Upper lobe of right lung (tissue), 1 donor: ENCODE results near the gene ATG14. TPM values are rescaled to one million over a fixed set of nuclear protein-coding genes. Genes with fewer than 3 reads are reported as not detected.
A peak's percentile ranks its signal among the peaks of the same experiment; 100 is the strongest.

ENCODE experiments used
- ATAC-seq: fragments of 200-7000 bp; cut with Tn5 transposase; one replicate; pipeline ENCODE4 v1.9.1; 2020; ENCODE audit warnings: mild to moderate bottlenecking, moderate library complexity
- DNase-seq: peaks from one replicate; pipeline ENCODE4 v3.0.0-alpha.2; 2020
- H3K27ac ChIP-seq: fragments of 200-600 bp; one replicate; pipeline ENCODE4 v1.8.0; 2022
- H3K27me3 ChIP-seq: fragments of 200-600 bp; one replicate; pipeline ENCODE4 v1.8.0; 2022; ENCODE audit warnings: mild to moderate bottlenecking
- H3K36me3 ChIP-seq: fragments of 200-600 bp; one replicate; pipeline ENCODE4 v1.8.0; 2022
- H3K4me1 ChIP-seq: fragments of 200-600 bp; one replicate; pipeline ENCODE4 v1.8.0; 2022
- H3K4me3 ChIP-seq: fragments of 200-600 bp; one replicate; pipeline ENCODE4 v1.8.0; 2022; ENCODE audit warnings: mild to moderate bottlenecking
- H3K9me3 ChIP-seq: fragments of 200-600 bp; one replicate; pipeline ENCODE4 v1.8.0; 2022
- CTCF ChIP-seq: fragments of 200-600 bp; IDR thresholded peaks from one replicate; pipeline ENCODE4 v1.8.0; 2022; ENCODE audit warnings: antibody characterized with exemption
- intact Hi-C: fragments of 100-400 bp; cut with DNase I; formaldehyde crosslinking; loops from one replicate; pipeline ENCODE4 v1.11.0; 2022
- total RNA-seq: library from RNA; stranded (reverse); fragmentation: NEBNext Ultra II Directional; extraction: Animal tissue kit (Norgen Biotek cat#: 25700); gene quantifications from one replicate; pipeline ENCODE4 v1.2.1, GENCODE V29; 2021
- donor health status: DM: no; HTN: yes; CAD: no; lungs with severe emphysema.

Gene ATG14
- total RNA-seq, 1 donor from 2014 or later, result 10.3 TPM

- intact Hi-C loops, result no loop called here
- Histone ChIP-seq H3K36me3 (no peaks in the 10 kb centered on the region), H3K27me3 (peaks cover 11% of the 10 kb centered on the region), H3K9me3 (no peaks in the 10 kb centered on the region), H3K4me1 (no peaks in the 10 kb centered on the region), H3K27ac (no peak overlapping the region), H3K4me3 (no peak overlapping the region)
- ATAC-seq, result peak; percentile 38
- DNase-seq, result no peak
- peak; percentile 26 for TF ChIP-seq CTCF
Measured at GRCh38 chr14:55438066-55438683, 26.5 kb upstream of the ATG14 start.

DNA sequence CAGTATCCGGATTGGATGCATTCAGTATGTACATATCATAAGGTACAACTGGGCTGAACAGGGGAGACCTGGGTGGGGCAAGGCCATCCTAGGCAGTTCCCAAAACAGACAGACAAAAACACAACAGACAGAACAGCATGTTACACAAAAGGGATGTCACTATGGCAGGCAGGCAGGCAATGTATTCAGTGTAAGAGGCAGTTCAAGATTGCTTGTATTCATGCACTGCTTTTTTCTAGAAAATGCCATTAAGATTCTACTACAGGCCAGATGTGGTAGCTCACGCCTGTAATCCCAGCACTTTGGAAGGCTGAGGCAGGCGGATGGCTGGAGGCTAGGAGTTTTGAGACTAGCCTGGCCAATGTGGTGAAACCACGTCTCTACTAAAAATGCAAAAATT is 25.3 kb upstream of the ATG14 start:
- no peak overlapping the region for H3K27ac ChIP-seq
- H3K27me3 ChIP-seq, result peaks cover 11% of the 10 kb centered on the region
- DNase-seq (no peak), ATAC-seq (no peak)
- H3K4me3 ChIP-seq, result no peak overlapping the region
- no peaks in the 10 kb centered on the region for H3K4me1 ChIP-seq
- no peaks in the 10 kb centered on the region for H3K36me3 ChIP-seq
- no peaks in the 10 kb centered on the region for H3K9me3 ChIP-seq
- intact Hi-C loops, result no loop called here
- no peak for TF ChIP-seq CTCF

- H3K4me3 ChIP-seq, result no peak overlapping the region
- intact Hi-C loops, result no loop called here
- TF ChIP-seq CTCF, result no peak
- H3K4me1 ChIP-seq, result no peaks in the 10 kb centered on the region
- peaks cover 11% of the 10 kb centered on the region for H3K27me3 ChIP-seq
- no peak for DNase-seq
- no peaks in the 10 kb centered on the region for H3K36me3 ChIP-seq
- H3K9me3 ChIP-seq, result no peaks in the 10 kb centered on the region
- ATAC-seq, result no peak
- H3K27ac ChIP-seq, result no peak overlapping the region
Measured at GRCh38 chr14:55436519-55436918, 24.9 kb upstream of the ATG14 start.

- Histone ChIP-seq H3K4me1 (no peaks in the 10 kb centered on the region), H3K4me3 (no peak overlapping the region), H3K36me3 (no peaks in the 10 kb centered on the region), H3K27me3 (peaks cover 2% of the 10 kb centered on the region), H3K27ac (no peak overlapping the region), H3K9me3 (no peaks in the 10 kb centered on the region)
- TF ChIP-seq CTCF, result no peak
- no peak for ATAC-seq
- DNase-seq, result no peak
- intact Hi-C loops, result no loop called here
Measured at GRCh38 chr14:55434805-55435174, 23.2 kb upstream of the ATG14 start.

DNA sequence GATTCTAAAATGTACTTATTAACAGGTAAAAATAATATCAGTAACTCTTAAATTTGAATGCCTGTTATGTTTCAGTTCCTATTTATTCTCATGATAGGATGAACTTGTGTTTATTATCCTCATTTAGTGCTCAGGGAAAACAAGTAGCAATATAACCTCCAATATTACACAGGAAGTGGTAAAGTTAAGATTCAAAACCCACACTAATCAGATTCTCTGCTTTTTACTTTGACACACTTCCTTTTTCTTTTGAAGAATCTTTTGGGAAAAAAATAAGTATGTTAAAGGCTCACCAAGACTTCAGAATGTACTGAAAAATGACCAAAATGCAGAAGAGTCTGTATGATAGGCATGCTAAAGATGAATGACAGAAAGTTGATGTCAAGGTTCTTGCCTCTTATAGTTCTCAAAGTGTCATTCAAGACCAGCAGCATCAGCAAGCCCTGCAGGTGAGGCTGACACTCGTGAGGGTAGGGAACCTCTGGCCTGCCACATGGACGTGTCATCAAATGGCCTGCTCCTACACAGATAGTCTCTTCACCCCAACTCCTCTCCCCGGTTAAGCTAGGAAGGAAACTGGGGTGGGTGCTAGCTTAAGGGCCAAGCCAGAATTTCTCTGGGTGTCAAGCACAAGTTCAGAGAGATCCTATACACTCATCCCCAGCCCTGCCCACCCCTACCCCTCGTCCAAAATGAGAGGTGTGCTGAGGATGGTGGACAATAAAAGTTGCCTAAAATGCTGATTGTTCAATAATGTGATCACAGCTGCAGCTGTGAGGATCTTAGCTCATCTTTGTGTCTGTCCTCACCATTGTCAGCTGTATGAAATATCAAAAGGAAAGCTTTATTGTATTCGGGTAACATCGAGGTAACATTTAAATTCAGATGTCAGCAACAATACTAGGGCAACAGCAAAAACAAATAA is 22.5 kb upstream of the ATG14 start:
- no peak overlapping the region for H3K27ac ChIP-seq
- H3K4me1 ChIP-seq, result no peaks in the 10 kb centered on the region
- ATAC-seq (no peak), DNase-seq (no peak)
- H3K36me3 ChIP-seq, result no peaks in the 10 kb centered on the region
- intact Hi-C loops, result no loop called here
- H3K4me3 ChIP-seq, result no peak overlapping the region
- no peaks in the 10 kb centered on the region for H3K27me3 ChIP-seq
- no peaks in the 10 kb centered on the region for H3K9me3 ChIP-seq
- TF ChIP-seq CTCF, result no peak
